Activated T-cell treated with anti-CD3 and anti-CD28 coated beads, Interleukin-2, amount 50 U/mL, for 1 hour (primary cell): ENCODE data around the gene AFTPH.

ENCODE experiments used
- DNase-seq: peaks from one replicate; pipeline ENCODE4 v3.0.0-alpha.2; 2020

AFTPH gene

DNA sequence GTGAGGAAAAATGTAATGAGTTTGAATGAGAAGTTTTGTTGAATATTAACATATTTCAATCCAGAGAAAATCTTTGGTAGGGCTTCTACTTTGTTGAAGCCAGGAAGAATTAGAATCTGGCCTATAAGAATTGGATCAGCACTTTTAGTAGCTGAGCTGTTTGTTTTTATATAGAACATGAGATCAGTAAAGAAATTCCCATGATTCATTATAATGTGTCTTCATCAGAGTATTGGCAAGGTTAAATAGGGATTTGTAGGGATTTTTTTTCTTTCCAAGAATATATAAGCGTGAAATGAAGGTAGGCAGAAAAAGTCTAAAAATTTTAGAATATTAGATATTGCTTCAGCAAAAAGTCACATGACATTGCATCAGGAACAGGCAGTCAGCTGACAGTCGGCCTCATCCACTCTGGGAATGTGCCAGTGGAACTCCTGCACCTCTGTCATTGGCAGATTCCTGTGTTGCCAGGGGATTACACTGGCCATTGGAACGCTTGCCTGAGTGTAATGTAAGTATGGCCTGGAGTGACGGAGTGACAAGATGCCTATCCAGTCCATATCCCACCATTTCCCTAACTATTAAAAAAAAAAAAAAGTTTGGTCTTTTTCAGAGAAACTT, 69.0 kb downstream of the AFTPH start:
- no peak for DNase-seq

GRCh38 chr2:64594226-64594989, 70.3 kb downstream of the AFTPH start:
- DNase-seq: no peak

DNA sequence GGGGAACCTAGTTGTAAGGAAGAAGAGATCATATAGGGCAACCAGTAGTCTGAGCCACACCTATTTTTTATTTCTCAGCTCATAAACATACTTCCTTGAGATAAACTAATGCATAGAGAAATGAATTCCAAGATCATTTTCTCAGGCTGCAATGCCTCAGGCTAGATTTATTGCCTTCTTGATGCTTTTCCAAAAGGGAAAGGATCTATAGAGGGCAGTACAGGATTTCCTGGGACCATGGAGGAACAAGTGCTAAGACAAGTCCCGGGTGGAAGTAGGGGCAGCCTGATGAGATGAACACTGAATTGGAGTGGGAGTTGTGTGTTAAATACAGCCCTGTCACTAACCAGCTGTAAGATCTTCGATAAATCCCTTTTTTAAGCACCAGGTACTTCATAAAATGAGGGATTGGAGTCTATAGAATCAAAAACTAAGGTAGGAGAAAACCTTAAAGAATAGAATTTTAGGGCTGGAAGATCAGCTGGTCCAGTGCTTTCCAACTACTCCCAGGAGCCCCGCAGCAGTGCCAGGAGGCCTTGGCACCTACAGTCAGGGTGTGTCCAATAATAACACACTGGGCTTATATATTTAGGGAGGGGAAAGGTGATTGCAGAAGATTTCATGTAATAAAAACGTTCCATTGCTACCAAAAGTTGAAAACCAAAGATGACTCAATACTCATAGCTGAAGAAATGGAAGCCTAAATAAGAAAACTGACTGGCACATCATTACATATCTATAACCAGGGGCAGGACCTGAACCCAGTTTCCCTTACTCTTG, 71.5 kb downstream of the AFTPH start:
- DNase-seq: no peak

DNA sequence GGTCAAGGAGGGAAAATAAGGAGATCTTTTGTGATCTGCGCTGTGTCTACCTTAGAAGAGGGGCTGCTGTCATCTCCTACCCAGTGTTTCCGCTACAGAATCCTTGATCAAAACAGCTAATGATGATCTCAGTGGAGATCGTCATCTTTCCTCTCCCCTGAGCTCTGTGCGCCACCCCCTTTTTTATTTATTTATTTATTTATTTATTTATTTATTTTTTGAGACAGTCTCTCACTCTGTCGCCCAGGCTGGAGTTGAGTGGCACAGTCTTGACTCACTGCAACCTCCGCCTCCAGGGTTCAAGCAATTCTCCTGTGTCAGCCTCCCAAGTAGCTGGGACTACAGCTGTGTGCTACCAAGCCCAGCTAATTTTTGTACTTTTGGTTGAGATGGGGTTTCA, 74.1 kb downstream of the AFTPH start:
- DNase-seq: no peak

DNA sequence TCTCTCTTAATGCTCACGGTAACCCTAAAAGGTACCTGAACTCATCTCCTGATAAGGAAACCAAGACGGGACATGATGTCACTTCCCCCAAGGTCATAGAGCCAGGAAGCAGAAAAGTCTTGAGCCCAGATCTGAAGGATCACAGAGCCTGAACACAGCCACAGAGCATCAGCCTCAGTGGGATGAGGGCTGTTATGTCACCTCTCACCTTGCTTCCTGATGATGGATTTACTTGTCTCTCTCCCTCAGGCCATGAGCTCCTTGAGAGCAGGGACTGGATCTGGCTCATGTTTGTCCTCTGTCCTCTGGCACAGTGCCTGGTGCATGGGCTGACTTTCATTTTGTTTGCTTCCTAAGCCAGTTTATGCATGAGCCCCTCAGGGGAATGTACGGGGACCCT, 75.3 kb downstream of the AFTPH start:
- no peak for DNase-seq

GRCh38 chr2:64601034-64601754, 77.1 kb downstream of the AFTPH start:
- no peak for DNase-seq

GRCh38 chr2:64601785-64602391, 77.8 kb downstream of the AFTPH start:
- no peak for DNase-seq

DNA sequence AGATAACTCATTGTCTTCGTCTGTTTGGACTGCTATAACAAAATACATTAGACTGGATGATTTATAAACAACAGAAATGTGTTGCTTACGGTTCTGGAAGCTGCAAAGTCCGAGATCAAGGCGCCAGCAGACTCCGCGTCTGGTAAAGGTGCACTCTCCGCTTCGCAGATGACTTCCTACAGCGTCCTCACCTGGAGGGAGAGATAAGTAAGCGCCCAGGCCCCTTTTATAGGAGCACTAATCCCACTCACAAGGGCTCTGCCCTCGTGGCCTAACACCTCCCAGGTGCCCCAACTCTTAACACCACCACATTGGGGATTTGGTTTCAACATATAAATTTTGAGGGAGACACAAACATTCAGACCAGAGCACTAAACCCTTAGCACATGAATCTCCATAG, 78.3 kb downstream of the AFTPH start:
- no peak for DNase-seq

DNA sequence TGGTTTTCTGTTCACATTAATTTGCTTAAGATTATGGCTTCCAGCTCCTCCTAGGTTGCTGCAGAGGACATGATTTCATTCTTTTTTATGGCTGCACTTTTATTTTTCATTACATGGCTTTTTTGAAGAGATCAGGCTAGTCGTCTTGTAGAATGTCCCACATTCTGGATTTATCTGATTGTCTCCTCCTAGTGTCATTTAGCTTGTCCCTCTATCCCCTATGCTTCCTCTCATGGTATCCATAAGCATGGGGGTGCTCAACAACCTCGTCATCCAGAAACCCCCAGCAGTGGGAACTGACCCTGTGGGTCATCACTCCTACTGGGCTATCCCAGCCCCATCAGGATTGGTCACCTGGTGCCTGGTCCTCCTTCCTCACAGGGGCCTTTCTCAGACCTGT, 80.0 kb downstream of the AFTPH start:
- no peak for DNase-seq

DNA sequence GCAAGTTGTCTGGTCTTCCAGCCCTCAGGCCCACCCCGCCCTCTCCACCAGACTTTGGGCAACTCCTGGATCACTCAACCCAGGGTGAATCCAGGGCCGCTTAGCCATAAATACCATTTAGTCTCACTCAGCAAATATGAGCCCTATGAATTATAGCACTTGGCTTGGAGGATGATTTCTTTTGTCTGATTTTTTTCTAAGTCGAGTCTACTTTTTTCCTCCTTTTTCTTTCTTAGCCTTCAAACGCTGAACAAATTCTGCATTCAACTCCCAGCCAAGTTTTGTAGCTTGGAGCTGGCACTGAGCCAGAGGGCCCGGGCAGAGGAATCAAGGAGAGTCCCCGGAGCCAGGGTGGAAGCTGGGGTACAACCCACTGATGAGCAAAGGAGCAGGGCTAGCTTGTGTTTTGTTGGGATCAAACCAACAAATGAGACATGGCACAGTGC, 80.9 kb downstream of the AFTPH start:
- no peak for DNase-seq

DNA sequence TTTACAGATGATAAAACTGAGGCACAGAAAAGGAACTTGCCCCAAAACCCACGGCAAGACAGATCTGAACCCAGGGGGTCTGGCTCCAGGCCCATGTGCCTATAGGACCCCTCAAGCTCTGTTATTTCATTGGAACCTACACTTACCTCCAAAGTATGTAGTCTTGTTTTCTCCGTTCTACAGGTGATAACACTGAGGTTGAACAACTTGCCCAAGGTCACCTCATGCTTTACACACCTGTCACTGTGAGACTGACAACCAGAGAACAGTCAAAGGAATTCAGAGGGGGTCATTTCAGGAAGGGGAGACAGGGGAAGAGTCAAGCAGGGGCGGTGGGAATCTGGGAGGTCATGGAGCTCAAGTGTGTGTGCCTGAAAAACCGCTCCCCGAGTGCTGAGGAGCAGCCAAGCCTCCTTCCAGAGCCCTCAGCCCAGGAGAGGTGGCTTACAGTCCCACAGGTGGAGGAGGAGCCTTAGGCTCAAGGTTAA, 81.9 kb downstream of the AFTPH start:
- no peak for DNase-seq

GRCh38 chr2:64606479-64607363, 82.6 kb downstream of the AFTPH start:
- DNase-seq: peak; percentile 83

DNA sequence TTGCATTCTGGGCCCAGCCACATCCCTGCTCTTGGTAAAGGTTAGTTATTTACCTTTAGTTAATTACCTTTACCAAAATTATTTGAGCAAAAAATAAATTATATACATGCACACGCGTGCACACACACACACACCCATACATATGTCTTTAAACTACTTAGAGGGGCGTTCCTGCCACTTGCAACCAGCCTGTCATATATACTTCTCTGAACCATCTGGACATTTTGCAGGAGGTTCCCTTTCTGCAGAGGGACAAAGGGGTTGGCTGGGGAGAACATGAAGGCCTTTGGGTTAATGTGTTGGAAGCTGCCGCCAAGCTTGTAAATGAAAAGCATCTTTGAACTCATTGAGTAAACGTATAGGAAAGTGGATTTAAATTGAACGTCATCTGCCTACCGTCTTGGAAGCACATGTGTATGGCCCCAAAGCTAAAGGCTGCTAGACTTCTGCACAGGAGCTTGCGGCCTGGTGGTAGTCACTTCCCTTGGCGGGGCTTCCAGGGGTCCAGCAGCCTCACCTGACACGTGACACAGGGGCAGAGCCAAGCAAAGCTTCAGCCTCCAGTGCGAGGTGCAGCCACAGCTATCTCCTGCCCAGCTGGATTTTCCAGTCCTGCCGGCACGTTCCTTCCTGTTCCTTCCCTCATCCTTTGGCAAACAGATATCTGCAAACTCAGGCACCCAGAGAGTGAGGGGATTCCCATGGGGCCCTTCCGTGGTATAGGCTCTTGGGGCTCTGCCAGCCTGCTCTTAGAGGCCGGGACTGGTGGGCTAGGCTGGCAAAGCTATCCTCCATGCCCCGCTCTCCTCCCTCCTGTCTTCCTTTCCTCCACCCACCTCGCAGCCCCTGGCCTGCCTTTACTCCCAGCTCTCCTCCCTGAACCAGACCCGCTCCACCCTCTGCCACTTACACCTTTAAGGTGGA, 83.5 kb downstream of the AFTPH start:
- no peak for DNase-seq

DNA sequence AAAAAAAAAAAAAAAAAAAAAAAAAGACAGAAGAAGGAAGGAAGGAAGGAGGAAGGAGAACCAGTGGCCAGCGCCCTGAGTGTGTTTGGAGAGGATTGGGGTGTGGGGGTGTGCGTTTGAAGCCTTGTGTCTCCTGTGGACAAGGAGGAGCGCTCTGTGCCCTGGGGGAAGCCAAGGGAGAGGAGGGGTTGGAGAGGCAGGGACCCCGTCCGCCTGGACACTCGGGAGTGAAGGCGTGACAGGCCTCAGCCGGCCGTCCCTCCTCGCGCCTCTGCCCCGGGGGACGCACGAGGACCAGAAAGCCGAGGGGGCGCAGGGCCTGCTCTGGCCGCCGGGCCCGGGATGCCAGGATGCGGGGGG, 84.7 kb downstream of the AFTPH start:
- no peak for DNase-seq

DNA sequence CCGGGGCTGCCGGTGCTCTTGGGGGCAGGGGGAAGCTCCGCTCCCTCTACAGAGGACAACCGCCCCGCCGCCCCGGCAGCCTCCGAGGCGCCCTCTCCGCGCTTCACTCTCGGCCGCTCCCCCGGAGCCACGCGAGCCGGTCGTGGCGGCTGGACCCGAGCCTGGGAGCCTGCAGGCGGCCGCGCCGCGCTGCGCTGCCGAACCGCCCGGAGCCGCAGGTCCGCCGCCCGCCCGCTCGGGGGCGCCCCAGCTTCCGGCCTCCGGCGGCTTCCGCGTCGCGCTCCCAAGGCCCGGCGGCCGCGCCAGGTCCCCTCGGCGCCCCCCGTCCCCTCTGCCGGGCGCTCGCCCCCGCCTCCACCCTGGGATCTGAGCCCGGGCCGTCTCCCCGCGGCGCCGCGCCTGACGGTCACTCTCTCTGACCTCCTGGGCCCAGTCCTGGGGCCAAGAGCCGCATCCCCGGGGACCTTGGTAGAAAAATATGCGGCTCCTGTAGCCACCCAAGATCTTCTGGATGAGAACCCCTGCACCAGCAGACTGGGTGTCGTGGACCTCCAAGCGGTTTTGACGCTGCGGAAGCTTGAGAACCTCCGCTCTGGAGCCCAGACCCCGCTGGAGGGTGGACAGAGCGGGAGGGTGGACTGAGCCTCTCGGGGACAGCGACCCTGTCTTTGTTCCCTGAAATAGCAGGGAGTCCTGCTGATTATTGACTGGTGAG, 85.3 kb downstream of the AFTPH start:
- DNase-seq: peak; percentile 81

DNA sequence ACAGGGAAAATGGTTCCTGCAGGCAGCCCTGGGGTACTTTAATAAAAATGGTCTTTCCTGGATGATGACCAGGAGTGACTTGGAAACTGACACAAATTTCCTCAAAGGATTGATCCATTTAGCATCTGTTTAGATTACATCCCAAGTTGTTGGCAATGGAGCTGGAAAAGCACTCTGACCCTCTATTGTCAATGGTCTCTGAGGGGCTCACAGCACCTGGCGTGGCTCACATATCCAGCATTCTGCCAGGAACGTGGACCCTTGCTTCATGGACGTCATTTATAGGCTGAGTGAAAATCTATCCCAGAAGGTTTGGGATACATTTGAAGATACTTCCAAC, 85.8 kb downstream of the AFTPH start:
- DNase-seq: no peak

- no peak for DNase-seq
These were observed 86.3 kb downstream of the AFTPH start for GRCh38 chr2:64610316-64610855.

DNA sequence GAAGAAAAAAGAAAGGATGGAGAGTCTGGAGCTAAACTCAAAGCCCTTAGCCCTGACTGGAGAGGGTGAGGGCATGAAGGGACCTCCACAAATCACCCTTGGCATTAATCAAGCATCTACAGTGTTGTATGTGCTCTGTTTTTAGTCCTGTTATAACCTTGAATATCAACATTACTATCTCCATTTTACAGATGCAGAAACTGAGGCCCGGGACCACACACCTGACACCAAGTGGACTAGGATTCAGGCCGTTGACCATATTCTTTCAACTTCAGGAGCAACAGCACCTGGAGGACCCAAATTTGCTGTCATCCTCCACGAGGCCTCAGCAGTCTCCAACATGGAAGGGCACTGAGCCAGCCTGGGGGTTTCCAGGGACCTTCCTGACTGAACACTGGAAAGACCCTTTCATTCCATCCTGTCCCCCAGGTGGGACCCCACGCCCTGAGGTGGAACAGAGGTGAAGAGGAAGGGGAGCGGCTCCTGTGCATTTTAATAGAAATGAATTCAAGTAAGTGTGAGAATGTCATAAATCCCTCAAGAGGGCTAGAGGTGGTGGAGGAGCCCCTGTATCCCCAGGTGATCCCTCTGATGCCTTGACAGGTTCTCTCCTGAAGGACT, 88.6 kb downstream of the AFTPH start:
- DNase-seq: no peak

DNA sequence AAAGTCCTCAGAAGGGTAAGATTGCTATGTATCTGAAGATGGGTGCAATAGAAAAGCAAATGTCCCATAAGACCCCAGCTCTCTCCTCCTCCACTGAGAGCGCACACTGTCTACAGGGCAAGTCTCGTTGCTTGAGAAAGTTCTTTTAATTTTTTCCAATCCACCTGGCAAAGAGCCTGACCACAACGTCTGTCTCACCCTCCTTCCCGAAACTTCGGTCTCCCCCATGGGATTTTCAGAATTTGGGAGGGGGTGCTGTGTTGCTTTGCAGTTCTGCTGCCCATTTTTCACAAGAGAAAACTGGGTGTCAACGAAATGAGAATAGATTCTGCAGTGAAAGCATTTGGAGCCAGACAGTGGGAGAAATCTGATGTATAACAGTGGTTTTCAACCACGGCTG, 89.1 kb downstream of the AFTPH start:
- DNase-seq: no peak
